H1 (cell line): ENCODE results near the gene SCYGR7. TPM values are rescaled to one million over a fixed set of nuclear protein-coding genes. Genes with fewer than 3 reads are reported as not detected.

Source experiments
- CTCF ChIA-PET: fragments of 300-600 bp; sonication (Branson Sonifier 250); formaldehyde crosslinking; loops from one replicate; lab custom pipeline; 2021; ENCODE audit not compliant: partially characterized antibody; lab: Charles Lee
- POLR2A ChIA-PET: fragments of 300-600 bp; sonication (Branson Sonifier 250); formaldehyde crosslinking; loops from one replicate; lab custom pipeline; 2021; ENCODE audit warnings: inconsistent platforms; ENCODE audit not compliant: partially characterized antibody; lab: Charles Lee
- DNase-seq, 2 experiments: peaks; one replicate each; pipeline versions ENCODE4 v3.0.0 to v3.0.0-alpha.2; 2010 to 2022; ENCODE audit warnings: low spot score in 2 of 2, low read depth in 1 of 2, mixed read lengths in 1 of 2
- FAIRE-seq: peaks from 2 replicates; lab custom pipeline; 2011; peaks lifted over from hg19 to GRCh38; lab: Jason Lieb, UNC
- H2AFZ ChIP-seq: 2 replicates; pipeline ENCODE4 v1.8.1; 2012; ENCODE audit warnings: low read length, inconsistent platforms
- H2AK5ac ChIP-seq: 2 replicates; pipeline ENCODE4 v1.6.1; 2013; ENCODE audit warnings: low read depth, low read length
- H2BK120ac ChIP-seq: replicated peaks from 2 replicates; pipeline ENCODE3; 2013; ENCODE audit warnings: low read depth, low read length, inconsistent platforms
- H2BK12ac ChIP-seq: 2 replicates; pipeline ENCODE4 v1.6.1; 2013; ENCODE audit warnings: low read depth, low read length
- H2BK15ac ChIP-seq: 2 replicates; pipeline ENCODE4 v1.6.1; 2013; ENCODE audit warnings: low read length
- H2BK20ac ChIP-seq: 2 replicates; pipeline ENCODE4 v1.6.1; 2013; ENCODE audit warnings: low read length
- H2BK5ac ChIP-seq: 2 replicates; pipeline ENCODE4 v1.6.1; 2013; ENCODE audit warnings: low read depth, low read length
- H3K14ac ChIP-seq: 2 replicates; pipeline ENCODE4 v1.6.1; 2013; ENCODE audit warnings: inconsistent platforms; ENCODE audit not compliant: insufficient read length
- H3K18ac ChIP-seq: 2 replicates; pipeline ENCODE4 v1.6.1; 2013; ENCODE audit warnings: low read length; ENCODE audit errors: extremely low read depth
- H3K23ac ChIP-seq: 2 replicates; pipeline ENCODE4 v1.6.1; 2013; ENCODE audit warnings: inconsistent platforms; ENCODE audit not compliant: insufficient read length
- H3K23me2 ChIP-seq: 2 replicates; pipeline ENCODE4 v1.6.1; 2013; ENCODE audit warnings: low read depth, low read length
- H3K27ac ChIP-seq: 2 replicates; pipeline ENCODE4 v1.6.1; 2011; ENCODE audit warnings: low read depth, low read length, inconsistent platforms
- H3K27me3 ChIP-seq, 4 experiments: replicated peaks in 1 of 4; 1 replicate in 1 of 4; 2 replicates in 3 of 4; pipeline versions ENCODE4 v1.6.1 to v1.8.1; 2011 to 2013; ENCODE audit warnings: low read length in 3 of 4, mild to moderate bottlenecking in 3 of 4, inconsistent platforms in 2 of 4, mixed read lengths in 2 of 4, moderate library complexity in 1 of 4; ENCODE audit not compliant: control insufficient read depth in 3 of 4, insufficient read depth in 3 of 4; ENCODE audit errors: extremely low read depth in 1 of 4
- H3K36me3 ChIP-seq, 4 experiments: 2 replicates each; pipeline versions ENCODE4 v1.6.1 to v1.8.1; 2011 to 2013; ENCODE audit warnings: mild to moderate bottlenecking in 4 of 4, low read length in 3 of 4, moderate library complexity in 2 of 4, control low read depth in 1 of 4, inconsistent platforms in 1 of 4; ENCODE audit not compliant: insufficient read depth in 4 of 4, control insufficient read depth in 2 of 4
- H3K4ac ChIP-seq: replicated peaks from 2 replicates; pipeline ENCODE3; 2013; ENCODE audit warnings: low read length, low read depth, mixed read lengths, inconsistent platforms; ENCODE audit not compliant: insufficient read length
- H3K4me1 ChIP-seq, 4 experiments: replicated peaks in 1 of 4; 1 replicate in 1 of 4; 2 replicates in 3 of 4; pipeline versions ENCODE4 v1.6.1 to v1.8.1; 2011 to 2013; ENCODE audit warnings: low read length in 3 of 4, inconsistent platforms in 2 of 4, mixed read lengths in 1 of 4; ENCODE audit not compliant: insufficient read depth in 4 of 4, control insufficient read depth in 3 of 4
- H3K4me2 ChIP-seq, 2 experiments: 2 replicates each; pipeline versions ENCODE4 v1.6.1 to v1.8.1; 2011 to 2013; ENCODE audit warnings: low read depth in 2 of 2, low read length in 2 of 2, control low read depth in 1 of 2, inconsistent platforms in 1 of 2, mild to moderate bottlenecking in 1 of 2; ENCODE audit not compliant: insufficient read depth in 1 of 2
- H3K4me3 ChIP-seq, 4 experiments: fragments of 200-600, 300-600 bp in 1 of 4; sonication (generic), shearing (Covaris generic), sonication (Bioruptor Twin) in 1 of 4; 2 replicates each; pipeline versions ENCODE4 v1.5.1 to v1.8.1; 2011 to 2016; ENCODE audit warnings: low read length in 4 of 4, low read depth in 3 of 4, control low read depth in 2 of 4, inconsistent platforms in 2 of 4, mild to moderate bottlenecking in 2 of 4, mixed read lengths in 1 of 4, moderate library complexity in 1 of 4; ENCODE audit not compliant: insufficient read depth in 2 of 4; ENCODE audit errors: extremely low read depth in 1 of 4
- H3K56ac ChIP-seq: replicated peaks from 2 replicates; pipeline ENCODE3; 2013; ENCODE audit warnings: low read depth, mild to moderate bottlenecking, mixed read lengths, low read length, inconsistent platforms; ENCODE audit not compliant: insufficient read length
- H3K79me1 ChIP-seq: 2 replicates; pipeline ENCODE4 v1.6.1; 2013; ENCODE audit warnings: low read depth, low read length, control low read depth
- H3K79me2 ChIP-seq, 2 experiments: 2 replicates each; pipeline versions ENCODE4 v1.6.1 to v1.8.1; 2012 to 2013; ENCODE audit warnings: low read length in 2 of 2, mild to moderate bottlenecking in 2 of 2, inconsistent platforms in 1 of 2; ENCODE audit not compliant: insufficient read depth in 2 of 2, control insufficient read depth in 1 of 2
- H3K9ac ChIP-seq, 4 experiments: replicated peaks in 1 of 4; 1 replicate in 1 of 4; 2 replicates in 3 of 4; pipeline versions ENCODE4 v1.6.1 to v1.8.1; 2011 to 2013; ENCODE audit warnings: low read depth in 3 of 4, low read length in 3 of 4, control low read depth in 2 of 4, mild to moderate bottlenecking in 2 of 4, moderate library complexity in 2 of 4, inconsistent platforms in 1 of 4; ENCODE audit errors: extremely low read depth in 1 of 4
- H3K9me3 ChIP-seq, 2 experiments: 2 replicates each; pipeline versions ENCODE4 v1.6.1 to v1.8.1; 2012 to 2013; ENCODE audit warnings: mild to moderate bottlenecking in 2 of 2, moderate library complexity in 2 of 2, control low read depth in 1 of 2, inconsistent platforms in 1 of 2, low read depth in 1 of 2, low read length in 1 of 2, mixed read lengths in 1 of 2; ENCODE audit not compliant: insufficient read depth in 2 of 2
- H4K20me1 ChIP-seq, 2 experiments: replicated peaks in 1 of 2; 2 replicates each; pipeline versions ENCODE3 to v1.8.1; 2011 to 2013; ENCODE audit warnings: inconsistent platforms in 2 of 2, low read length in 2 of 2, mild to moderate bottlenecking in 1 of 2; ENCODE audit not compliant: insufficient read depth in 2 of 2, control insufficient read depth in 1 of 2
- H4K5ac ChIP-seq: 2 replicates; pipeline ENCODE4 v1.6.1; 2013; ENCODE audit warnings: low read length, low read depth, mixed read lengths, inconsistent platforms; ENCODE audit not compliant: insufficient read length
- H4K8ac ChIP-seq: 2 replicates; pipeline ENCODE4 v1.8.0; 2013; ENCODE audit warnings: mild to moderate bottlenecking, moderate library complexity, low read length, inconsistent platforms; ENCODE audit not compliant: insufficient read depth; ENCODE audit errors: extremely low read depth
- H4K91ac ChIP-seq: replicated peaks from 2 replicates; pipeline ENCODE3; 2013; ENCODE audit warnings: low read length, mixed read lengths, inconsistent platforms; ENCODE audit not compliant: insufficient read length
- ASH2L ChIP-seq: fragments of 200-600, 300-600 bp; sonication (generic); IDR thresholded peaks from one replicate; pipeline ENCODE4 v1.7.1; 2017; ENCODE audit warnings: low read length
- BACH1 ChIP-seq: IDR thresholded peaks from 2 replicates; pipeline ENCODE4 v1.6.1; 2012; ENCODE audit warnings: low read length, improper control_type of control experiment
- GABPA ChIP-seq: IDR thresholded peaks from 2 replicates; pipeline ENCODE4 v1.6.1; 2011; ENCODE audit warnings: mild to moderate bottlenecking, low read length, moderate library complexity, borderline replicate concordance; ENCODE audit not compliant: insufficient read depth
- JUN ChIP-seq: IDR thresholded peaks from 2 replicates; pipeline ENCODE4 v1.6.1; 2011; ENCODE audit warnings: low read depth, mild to moderate bottlenecking, improper control_type of control experiment, low read length
- NRF1 ChIP-seq: IDR thresholded peaks from 2 replicates; pipeline ENCODE4 v1.6.1; 2011; ENCODE audit warnings: mild to moderate bottlenecking, low read depth, low read length, improper control_type of control experiment
- SAP30 ChIP-seq: fragments of 300-600 bp; sonication (generic); IDR thresholded peaks from 2 replicates; pipeline ENCODE4 v1.7.1; 2012; ENCODE audit warnings: low read length, moderate library complexity, mild to moderate bottlenecking, inconsistent platforms; ENCODE audit not compliant: insufficient read depth, insufficient replicate concordance
- SIX5 ChIP-seq: IDR thresholded peaks from 2 replicates; pipeline ENCODE4 v1.6.1; 2011; ENCODE audit warnings: mild to moderate bottlenecking, low read depth, low read length
- TEAD4 ChIP-seq: IDR thresholded peaks from 2 replicates; pipeline ENCODE4 v1.6.1; 2012; ENCODE audit warnings: low read depth, low read length, inconsistent platforms, mixed read lengths
- WGBS, 2 experiments: shearing (Covaris generic) in 1 of 2; methylation state at CpG; one replicate each; pipeline versions ENCODE4 v1.1.6 to v1.1.7; 2013 to 2015; ENCODE audit warnings: low lambda C conversion rate in 2 of 2, mixed read lengths in 2 of 2, inconsistent platforms in 1 of 2, low coverage in 1 of 2, missing lambda C conversion rate in 1 of 2; ENCODE audit not compliant: insufficient replicate concordance in 2 of 2, insufficient coverage in 1 of 2, insufficient read length in 1 of 2; ENCODE audit errors: extremely low coverage in 1 of 2, missing lambda C conversion rate in 1 of 2; 5-methylcytosine and 5-hydroxymethylcytosine counted together
- polyA plus RNA-seq, 7 experiments: library from polyadenylated mRNA; depleted of rRNA in 3 of 7; stranded (reverse) in 5 of 7; unstranded in 2 of 7; fragments of >200 nt in 5 of 7; fragments of 200-250 nt in 2 of 7; gene quantifications; 1 replicate in 5 of 7; 2 replicates in 1 of 7; 4 replicates in 1 of 7; pipeline versions ENCODE4 v1.2.1 to v1.2.3, GENCODE V29; 2011 to 2013; ENCODE audit warnings: missing spikeins in 2 of 7, mixed read lengths in 2 of 7
- total RNA-seq: library from RNA; stranded (reverse); fragmentation: NEBNext Ultra II Directional; extraction: Animal tissue kit (Norgen Biotek cat#: 25700); gene quantifications from 2 replicates; pipeline ENCODE4 v1.2.1, GENCODE V29; 2021
- TF ChIP-seq, protein P1 (sequence below): IDR thresholded peaks from 2 replicates; pipeline ENCODE4 v1.6.1; 2011; ENCODE audit warnings: low read length, improper control_type of control experiment
- TF ChIP-seq, protein P2 (sequence below): IDR thresholded peaks from 2 replicates; pipeline ENCODE4 v1.6.1; 2012; ENCODE audit warnings: inconsistent platforms

The SCYGR7 gene
- total and polyA plus RNA-seq, 2 of the 8 experiments (the other 6 are each of a cell fraction or from before 2014, with no cell fraction given): not detected

DNA sequence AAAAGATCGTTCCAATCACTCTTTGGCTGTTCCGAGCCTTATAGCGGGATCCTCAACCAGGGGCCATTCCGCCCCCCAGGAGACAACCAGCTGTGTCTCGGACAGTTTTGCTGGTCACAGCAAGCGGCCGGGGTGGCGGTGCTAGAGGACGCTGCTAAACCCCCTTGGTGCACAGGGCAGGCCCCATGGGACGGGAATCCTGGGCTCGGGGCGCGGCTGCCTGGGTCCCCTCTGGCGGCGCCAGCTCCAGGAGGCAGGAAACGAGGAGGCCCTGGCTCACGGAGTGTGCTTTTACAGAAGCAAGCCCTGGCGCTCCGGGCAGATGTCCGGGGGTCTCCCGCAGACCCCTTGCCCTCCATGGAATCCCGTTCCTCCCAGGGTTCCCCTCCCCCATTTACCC lies 39.7 kb downstream of the SCYGR7 start:
- POLR2A ChIA-PET: no interaction called here
- 95% methylated on average over 22 of the region's 22 CpGs; no CpG with 5 or more reads in 1 of the 2 experiments for WGBS, 2 experiments
- no peaks in the 10 kb centered on the region for H3K79me2 ChIP-seq

More for the DNA sequence above, 39.7 kb downstream of the SCYGR7 start:
- no peak overlapping the region for H2BK120ac ChIP-seq
- H3K14ac ChIP-seq: no peak overlapping the region
- H2AFZ ChIP-seq: peak overlapping the region; percentile 80; the same call in 1 of the 2 replicates
- no peak overlapping the region for H2BK5ac ChIP-seq
- no peak overlapping the region for H3K9ac ChIP-seq
- H4K20me1 ChIP-seq: no peaks in the 10 kb centered on the region
- H2AK5ac ChIP-seq: no peak overlapping the region
- no peaks in the 10 kb centered on the region for H3K9me3 ChIP-seq
- no peak overlapping the region for H3K4me3 ChIP-seq
- no peak overlapping the region for H2BK12ac ChIP-seq
- H3K36me3 ChIP-seq: no peaks in the 10 kb centered on the region
- H3K79me1 ChIP-seq: no peaks in the 10 kb centered on the region
- FAIRE-seq: no peak
- H4K5ac ChIP-seq: no peak overlapping the region
- no peak overlapping the region for H2BK15ac ChIP-seq
- no peak overlapping the region for H3K27ac ChIP-seq
- DNase-seq: no peak
- H3K23ac ChIP-seq: no peak overlapping the region
- no peaks in the 10 kb centered on the region for H3K23me2 ChIP-seq
- no peak overlapping the region for H3K4ac ChIP-seq
- no peak for TF ChIP-seq BACH1
- no peak for TF ChIP-seq NRF1
- TF ChIP-seq, protein P1, sequence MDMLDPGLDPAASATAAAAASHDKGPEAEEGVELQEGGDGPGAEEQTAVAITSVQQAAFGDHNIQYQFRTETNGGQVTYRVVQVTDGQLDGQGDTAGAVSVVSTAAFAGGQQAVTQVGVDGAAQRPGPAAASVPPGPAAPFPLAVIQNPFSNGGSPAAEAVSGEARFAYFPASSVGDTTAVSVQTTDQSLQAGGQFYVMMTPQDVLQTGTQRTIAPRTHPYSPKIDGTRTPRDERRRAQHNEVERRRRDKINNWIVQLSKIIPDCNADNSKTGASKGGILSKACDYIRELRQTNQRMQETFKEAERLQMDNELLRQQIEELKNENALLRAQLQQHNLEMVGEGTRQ: no peak
- no peak for TF ChIP-seq SAP30
- TF ChIP-seq JUN: no peak
- no peak for TF ChIP-seq GABPA
- TF ChIP-seq SIX5: no peak
- TF ChIP-seq, protein P2, sequence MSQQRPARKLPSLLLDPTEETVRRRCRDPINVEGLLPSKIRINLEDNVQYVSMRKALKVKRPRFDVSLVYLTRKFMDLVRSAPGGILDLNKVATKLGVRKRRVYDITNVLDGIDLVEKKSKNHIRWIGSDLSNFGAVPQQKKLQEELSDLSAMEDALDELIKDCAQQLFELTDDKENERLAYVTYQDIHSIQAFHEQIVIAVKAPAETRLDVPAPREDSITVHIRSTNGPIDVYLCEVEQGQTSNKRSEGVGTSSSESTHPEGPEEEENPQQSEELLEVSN: no peak
- no peak for TF ChIP-seq TEAD4
- TF ChIP-seq ASH2L: no peak
- H3K4me2 ChIP-seq: no peak overlapping the region
- H3K18ac ChIP-seq: no peak overlapping the region
- peak overlapping the region; percentile 40; the same call in 1 of the 2 replicates for H4K8ac ChIP-seq
- H3K4me1 ChIP-seq: peaks cover 0 to 6% (median under 1%) of the 10 kb centered on the region in 4 experiments; a peak in 3 of 7 replicates
- no peaks in the 10 kb centered on the region for H3K27me3 ChIP-seq
- no peak overlapping the region for H2BK20ac ChIP-seq
- H3K56ac ChIP-seq: no peak overlapping the region
- no peak overlapping the region for H4K91ac ChIP-seq
- CTCF ChIA-PET: interaction anchor here (0.8 to 5.4 kb wide), 11 partner anchors 11 to 642 kb away, joined by 3 to 92 read pairs (median 25); partner anchors contain the start of gene SCYGR8
